GM21737 (cell line): ENCODE results near the gene SENP5.

Source experiments
- ATAC-seq: cut with Tn5 transposase; IDR thresholded peaks from one replicate; pipeline ENCODE4 v1.9.1; 2021; ENCODE audit warnings: mild to moderate bottlenecking, moderate library complexity; ENCODE audit not compliant: unreplicated experiment

The SENP5 gene

GRCh38 chr3:196967412-196968232 is 99.9 kb downstream of the SENP5 start:
- ATAC-seq: no peak

DNA sequence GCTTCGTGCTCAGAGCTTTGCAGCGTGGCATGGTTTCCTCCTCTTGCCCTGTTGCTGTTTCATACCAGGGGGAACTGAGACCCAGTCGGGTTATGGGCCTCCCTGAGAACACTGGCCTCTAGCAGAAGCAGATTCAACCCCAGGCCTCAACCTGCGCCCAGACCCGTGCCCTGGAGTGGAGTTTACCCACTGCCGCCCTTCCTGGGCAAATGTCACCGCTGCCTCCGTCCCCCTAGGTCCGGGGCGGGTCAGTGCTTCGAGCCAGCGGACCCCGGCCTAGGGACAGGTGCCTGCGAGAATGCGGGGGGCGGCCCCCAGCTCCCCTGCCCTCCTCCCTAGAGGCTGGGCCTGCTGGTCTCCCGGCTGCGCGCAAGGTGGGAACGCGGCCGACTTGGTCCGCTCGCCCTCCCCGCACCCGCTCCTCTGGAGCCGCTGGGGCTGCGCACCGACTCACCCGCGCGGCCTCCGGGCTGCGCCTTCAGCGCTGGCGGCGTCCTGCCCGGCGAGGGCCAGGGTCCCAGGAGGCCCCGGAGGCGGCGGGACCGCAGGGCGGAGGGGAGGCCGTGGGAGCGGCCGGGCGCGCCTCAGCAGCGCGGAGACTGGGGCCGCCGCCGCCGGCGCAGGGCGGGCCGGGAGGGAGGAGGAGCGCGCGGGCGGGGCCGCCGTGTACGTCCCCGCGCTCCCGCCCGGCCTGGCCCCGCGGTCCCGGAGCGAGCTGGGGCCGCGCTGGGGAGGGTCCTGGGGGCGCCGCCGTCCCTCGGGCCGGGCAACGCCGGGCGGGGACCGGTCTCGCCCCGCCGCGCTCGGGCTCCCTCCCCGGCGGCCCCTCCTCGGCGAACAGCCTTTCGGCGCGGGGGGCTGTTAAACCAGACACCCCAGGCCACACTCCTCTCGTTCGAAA is 100.8 kb downstream of the SENP5 start, which contains the start of gene PIGZ:
Gene PIGZ, minus strand, starts transcription at position 601 of the 901 bp plus-strand sequence. CDS start 16,802 bp downstream, outside the sequence.
- ATAC-seq: peak; percentile 63

DNA sequence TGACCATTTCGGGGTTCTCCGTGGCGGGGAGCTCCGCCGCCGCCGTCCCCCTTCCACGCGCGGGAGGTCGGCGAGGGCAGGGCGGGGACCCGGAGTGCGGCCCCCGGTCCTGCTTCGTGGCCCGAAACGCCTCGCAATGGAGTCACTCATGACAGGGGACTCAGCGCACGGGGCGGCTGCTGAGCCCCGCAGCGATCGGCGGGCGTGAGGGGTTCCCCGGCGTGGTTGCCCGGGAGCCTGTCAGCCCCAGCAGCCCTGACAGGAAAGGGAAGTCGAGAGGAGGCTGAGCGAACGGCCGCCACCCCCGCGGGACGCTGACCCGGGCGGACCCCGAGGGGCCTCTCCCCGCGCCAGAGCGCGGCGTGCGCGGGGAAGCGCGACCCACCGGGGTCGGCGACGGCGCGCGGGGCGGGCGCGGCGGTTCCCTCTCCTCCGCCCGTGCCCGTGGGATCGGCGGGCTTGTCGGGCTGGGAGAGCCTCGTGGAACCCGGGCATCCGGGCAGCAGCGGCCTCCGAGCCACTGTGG is 101.5 kb downstream of the SENP5 start:
- peak; percentile 43 for ATAC-seq

- ATAC-seq: peak; percentile 62
These were observed 102.2 kb downstream of the SENP5 start for GRCh38 chr3:196969660-196970546.

- no peak for ATAC-seq
These were observed 102.9 kb downstream of the SENP5 start for GRCh38 chr3:196970547-196971093.

- ATAC-seq: no peak
These were observed 103.5 kb downstream of the SENP5 start for GRCh38 chr3:196971094-196971698.

DNA sequence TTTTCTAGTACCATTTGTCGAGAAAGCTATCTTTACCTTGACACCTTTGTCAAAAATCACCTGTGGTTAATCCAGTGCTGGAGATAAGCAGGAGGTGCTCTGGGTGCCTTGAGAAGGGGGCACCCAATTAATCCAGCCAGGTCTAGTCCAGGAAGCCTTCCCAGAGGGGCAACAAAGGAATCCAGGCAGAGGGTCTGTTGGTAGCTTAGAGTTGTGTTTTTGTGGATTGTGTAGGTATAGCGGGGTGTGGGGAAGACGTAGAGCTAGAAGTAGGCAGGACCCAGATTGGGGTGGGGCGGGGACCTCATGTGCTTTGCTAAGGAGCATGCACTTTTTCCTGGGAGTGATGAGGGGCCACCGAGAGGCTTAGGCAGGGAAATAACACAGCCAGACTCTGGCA is 106.9 kb downstream of the SENP5 start:
- ATAC-seq: no peak

- no peak for ATAC-seq
These were observed 107.6 kb downstream of the SENP5 start for GRCh38 chr3:196975349-196975748.

GRCh38 chr3:196976941-196977340 is 109.2 kb downstream of the SENP5 start:
- no peak for ATAC-seq

DNA sequence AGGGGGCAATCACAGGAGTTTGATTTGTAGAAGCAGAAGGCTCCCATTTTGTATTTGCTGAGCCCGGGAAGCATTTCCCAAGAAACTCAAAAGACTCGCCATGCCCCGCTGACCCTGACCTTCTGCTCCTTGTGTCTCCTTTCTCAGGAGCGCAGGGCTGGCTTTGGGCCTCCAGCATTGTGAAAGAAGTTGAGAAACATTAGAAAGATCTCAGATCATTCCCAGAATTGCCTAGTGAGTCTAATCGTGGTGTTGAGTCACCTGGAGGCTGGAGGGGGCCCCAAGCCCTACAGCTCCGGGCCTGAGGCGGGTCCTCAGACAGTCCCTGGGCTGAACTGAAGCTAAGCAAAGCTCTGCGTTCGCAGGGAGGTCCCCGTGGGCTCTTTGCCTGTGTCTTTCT is 111.8 kb downstream of the SENP5 start:
- no peak for ATAC-seq

GRCh38 chr3:196981657-196982056 is 113.9 kb downstream of the SENP5 start:
- no peak for ATAC-seq

GRCh38 chr3:196983186-196983585 is 115.5 kb downstream of the SENP5 start:
- ATAC-seq: no peak
